Heart right ventricle (tissue), 16 donors: ENCODE data around the gene PLEKHG4B. TPM values are rescaled to one million over a fixed set of nuclear protein-coding genes. Genes with fewer than 3 reads are reported as not detected.
"Not testable (repeated sequence)": the region's sequence is repeated elsewhere in the genome, so short reads cannot be mapped to it uniquely, and the experiment has no call there.

Experiments
- ATAC-seq, 8 donors: fragments of 200-7000 bp; cut with Tn5 transposase; one replicate each; pipeline ENCODE4 v1.9.1; 2020; ENCODE audit warnings: mild to moderate bottlenecking in 8 of 8, moderate library complexity in 8 of 8, moderate number of reproducible peaks in 1 of 8
- DNase-seq, 2 donors: peaks; one replicate each; pipeline ENCODE4 v3.0.0-alpha.2; 2020
- H3K27ac ChIP-seq, 10 donors: fragments of 200-600 bp; sonication (generic) in 2 of 10; one replicate each; pipeline versions ENCODE4 v1.5.0 to v1.8.0; 2020 to 2022; ENCODE audit warnings: mild to moderate bottlenecking in 3 of 10
- H3K27me3 ChIP-seq, 7 donors: fragments of 200-600 bp; one replicate each; pipeline ENCODE4 v1.8.0; 2021 to 2022; ENCODE audit warnings: mild to moderate bottlenecking in 2 of 7
- H3K36me3 ChIP-seq, 9 donors: fragments of 200-600 bp; sonication (generic) in 1 of 9; one replicate each; pipeline versions ENCODE4 v1.5.0 to v1.8.0; 2020 to 2022; ENCODE audit warnings: mild to moderate bottlenecking in 2 of 9
- H3K4me1 ChIP-seq, 9 donors: fragments of 200-600 bp; sonication (generic) in 1 of 9; one replicate each; pipeline versions ENCODE4 v1.5.0 to v1.8.0; 2020 to 2022; ENCODE audit warnings: mild to moderate bottlenecking in 4 of 9
- H3K4me3 ChIP-seq, 10 donors: fragments of 200-600 bp; sonication (generic) in 2 of 10; one replicate each; pipeline versions ENCODE4 v1.5.0 to v1.8.0; 2020 to 2022; ENCODE audit warnings: mild to moderate bottlenecking in 7 of 10, moderate library complexity in 2 of 10
- H3K9me3 ChIP-seq, 11 donors: fragments of 200-600 bp in 10 of 11; sonication (generic) in 2 of 11; one replicate each; pipeline versions ENCODE4 v1.5.0 to v1.8.0; 2013 to 2022; ENCODE audit warnings: mild to moderate bottlenecking in 2 of 11, control low read depth in 1 of 11, moderate library complexity in 1 of 11
- WGBS, 2 donors: extraction: QIAGEN DNeasy Blood & Tissue Kit; methylation state at CpG; one replicate each; pipeline ENCODE4 v1.1.7; 2013; ENCODE audit warnings: inconsistent platforms in 1 of 2; 5-methylcytosine and 5-hydroxymethylcytosine counted together
- intact Hi-C, 10 donors: fragments of 100-400 bp; cut with DNase I; formaldehyde crosslinking; loops; one replicate each; pipeline versions ENCODE4 v1.11.1 to v1.14.2; 2022
- polyA plus RNA-seq, 2 donors: library from polyadenylated mRNA; stranded (reverse); fragments of 200-250 nt; gene quantifications; one replicate each; pipeline ENCODE4 v1.2.3, GENCODE V29; 2013
- total RNA-seq, 10 donors: library from RNA; stranded (reverse); fragmentation: NEBNext Ultra II Directional in 3 of 10; extraction: Animal tissue kit (Norgen Biotek cat#: 25700) in 3 of 10; gene quantifications; one replicate each; pipeline versions ENCODE4 v1.2.1 to v1.2.4, GENCODE V29; 2021 to 2023
- TF ChIP-seq, protein P1 (sequence below), 9 donors: fragments of 200-600 bp; sonication (generic) in 2 of 9; IDR thresholded peaks; one replicate each; pipeline versions ENCODE4 v1.5.0 to v1.8.0; 2021 to 2022; ENCODE audit warnings: antibody characterized with exemption in 9 of 9, mild to moderate bottlenecking in 5 of 9, moderate library complexity in 1 of 9
- donor health status: Arrhythmogenic right ventricular cardiomyopathy.
- donor health status: ischemic (EF 13 %, LVEDD 7.1; RV severe dilation, severe dysfunction).
- donor health status: healthy with polysubstance abuse.
- donor health status: DM: no; HTN: yes; CAD: no.
- donor health status: DM: no; HTN: no; CAD: no.
- donor health status: ischemic (EF 25% LVEDD 6.9; RV normal size, moderate dysfunction).
- donor health status: ischemic (EF 25% LVEDD 5.7; RV mildly dilated, moderate dysfunction).
- donor health status: healthy.
- donor health status: DM: yes; HTN: yes; CAD: no.
- donor health status: Ischemic cardiomyopathy.
- donor health status: ischemic (EF 35%, LVEDD 5.7; RV mildly dilated, moderate dysfunction).
- donor health status: nonischemic (EF 11% LVEDD 7.7; RV severe dilation, severe dysfunction).
- donor health status: DM: yes; HTN: yes; CAD: no.
- donor health status: PGD.
- donor health status: ischemic (EF 29% LVEDD 5.4; RV normal size, mild dysfunction).
- donor health status: nonischemic (EF 23%, LVEDD 6.1; RV moderate dilation, normal function).

Gene PLEKHG4B
- total and polyA plus RNA-seq, 12 donors = under 0.01 to 0.14 (median 0.05) TPM; not detected in 8

DNA sequence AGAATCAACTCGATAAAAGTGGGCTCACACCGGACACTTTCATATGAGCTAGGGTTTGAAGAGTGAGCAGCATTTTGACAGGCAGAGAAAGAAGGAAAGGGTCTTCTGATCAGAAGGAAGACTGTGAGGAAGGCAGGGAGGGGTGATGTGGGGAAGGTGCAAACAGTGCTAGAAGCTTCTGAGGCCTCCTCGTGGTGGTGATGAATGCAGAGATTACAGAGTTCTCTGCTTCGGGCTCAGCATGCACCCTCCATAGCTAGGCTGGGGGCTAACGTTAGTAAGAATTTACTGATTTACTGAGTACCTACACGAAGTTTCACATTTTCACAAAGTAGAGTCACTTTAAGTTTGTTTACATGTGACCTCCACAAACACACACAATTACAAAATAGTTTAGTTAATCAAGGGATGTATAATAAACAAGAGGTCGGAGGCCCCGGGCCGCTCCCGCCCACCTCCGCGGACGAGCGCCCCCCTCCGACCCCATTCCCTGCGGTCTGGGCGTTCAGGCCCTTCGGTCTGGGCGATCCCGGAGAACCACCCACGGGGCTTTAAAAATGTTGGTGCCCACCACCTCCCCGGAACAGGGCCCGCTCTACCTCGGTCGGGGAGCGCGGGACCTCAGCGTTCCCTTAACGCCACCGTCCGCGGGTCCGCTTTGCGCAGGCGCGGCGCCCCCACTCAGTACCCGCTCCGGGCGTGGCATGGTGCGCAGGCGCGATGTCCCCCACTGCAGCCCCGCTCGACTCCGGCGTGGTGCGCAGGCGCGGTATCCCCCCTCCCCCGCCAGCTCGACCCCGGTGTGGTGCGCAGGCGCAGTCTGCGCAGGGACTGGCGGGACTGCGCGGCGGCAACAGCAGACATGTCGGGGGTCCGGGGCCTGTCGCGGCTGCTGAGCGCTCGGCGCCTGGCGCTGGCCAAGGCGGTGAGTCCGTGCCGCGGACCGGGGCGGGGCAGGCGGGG lies 125.8 kb downstream of the PLEKHG4B start, which contains the start of the genes CCDC127 and SDHA:
Gene CCDC127, minus strand, starts transcription at position 660 of the 963 bp plus-strand sequence. CDS start 1,304 bp downstream, outside the sequence.
Gene SDHA, plus strand, starts transcription at position 827 of the 963 bp plus-strand sequence. Its CDS starts 36 bp downstream, at position 863.
- ATAC-seq (peak; percentile 96 to 98 (median 97)), DNase-seq (peak; percentile 96 to 99)
- Histone ChIP-seq H3K4me3 (peak within 1 kb of the TSS; percentile 69 to 100 (median 96)), H3K4me1 (peaks cover 3 to 52% (median 37%) of the 10 kb centered on the region in 9 donors), H3K27ac (peak within 1 kb of the TSS; percentile 90 to 99 (median 96)), H3K36me3 (peaks cover 0 to 21% (median 0%) of the 10 kb centered on the region in 9 donors)
- H3K9me3 ChIP-seq, H3K27me3 ChIP-seq: not testable (repeated sequence)
- TF ChIP-seq, protein P1, sequence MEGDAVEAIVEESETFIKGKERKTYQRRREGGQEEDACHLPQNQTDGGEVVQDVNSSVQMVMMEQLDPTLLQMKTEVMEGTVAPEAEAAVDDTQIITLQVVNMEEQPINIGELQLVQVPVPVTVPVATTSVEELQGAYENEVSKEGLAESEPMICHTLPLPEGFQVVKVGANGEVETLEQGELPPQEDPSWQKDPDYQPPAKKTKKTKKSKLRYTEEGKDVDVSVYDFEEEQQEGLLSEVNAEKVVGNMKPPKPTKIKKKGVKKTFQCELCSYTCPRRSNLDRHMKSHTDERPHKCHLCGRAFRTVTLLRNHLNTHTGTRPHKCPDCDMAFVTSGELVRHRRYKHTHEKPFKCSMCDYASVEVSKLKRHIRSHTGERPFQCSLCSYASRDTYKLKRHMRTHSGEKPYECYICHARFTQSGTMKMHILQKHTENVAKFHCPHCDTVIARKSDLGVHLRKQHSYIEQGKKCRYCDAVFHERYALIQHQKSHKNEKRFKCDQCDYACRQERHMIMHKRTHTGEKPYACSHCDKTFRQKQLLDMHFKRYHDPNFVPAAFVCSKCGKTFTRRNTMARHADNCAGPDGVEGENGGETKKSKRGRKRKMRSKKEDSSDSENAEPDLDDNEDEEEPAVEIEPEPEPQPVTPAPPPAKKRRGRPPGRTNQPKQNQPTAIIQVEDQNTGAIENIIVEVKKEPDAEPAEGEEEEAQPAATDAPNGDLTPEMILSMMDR (IDR thresholded peaks at IDR 0.05) = peak in 7 of 9 donors; percentile 17 to 67 (median 43)
- intact Hi-C loops = loop anchor here in 2 of 10 donors (2.0 kb wide), 1 partner anchor 29 kb away; no protein-coding TSS in a partner anchor
- WGBS, 2 donors = 1% methylated on average over 65 to 75 of the region's 75 CpGs

DNA sequence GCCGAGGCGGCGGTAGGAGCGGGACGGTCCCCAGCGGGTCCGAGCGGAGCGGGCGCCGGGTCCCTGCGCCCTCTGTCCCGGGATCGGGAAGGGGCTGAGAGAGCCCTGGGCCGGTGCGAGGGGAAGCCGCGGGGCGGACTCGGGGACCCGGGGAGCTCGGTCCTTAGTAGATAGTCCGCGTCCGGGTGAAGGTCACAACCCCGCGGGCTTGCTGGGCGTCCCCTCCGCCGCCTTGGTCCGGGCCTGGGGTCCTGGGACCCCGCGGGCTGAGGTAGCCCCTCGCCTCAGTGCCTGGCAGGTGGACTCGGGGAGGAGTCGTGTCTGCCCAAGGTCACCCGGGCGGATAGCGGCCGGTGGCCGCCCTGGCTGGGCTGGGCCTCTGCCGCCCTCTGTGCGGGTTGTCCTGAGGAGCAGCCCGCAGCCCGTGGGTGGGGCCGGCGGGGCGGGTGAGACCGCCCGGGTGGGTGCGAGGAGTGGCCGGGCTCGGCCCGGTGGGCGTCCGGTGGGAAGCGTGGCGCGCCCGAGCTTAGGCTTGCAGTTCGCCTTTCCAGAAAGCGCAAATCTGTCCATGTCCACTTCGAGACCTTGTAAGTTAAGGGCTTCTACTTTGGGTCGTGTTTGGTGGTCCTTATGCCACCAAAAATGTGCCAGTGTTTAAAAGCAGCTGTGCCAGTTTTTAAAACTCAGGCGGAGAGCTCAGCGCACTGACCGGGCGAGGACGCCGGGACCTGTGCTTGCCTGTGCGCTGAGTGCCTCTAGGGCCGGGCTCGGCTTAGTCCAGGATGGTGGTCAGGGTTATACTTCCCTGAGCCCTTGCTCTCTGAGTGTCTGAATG lies 126.7 kb downstream of the PLEKHG4B start:
- TF ChIP-seq, protein P1 (IDR thresholded peaks at IDR 0.05) = peak in 2 of 9 donors; percentile 5 to 6
- H3K36me3 ChIP-seq = peaks cover 0 to 22% (median 0%) of the 10 kb centered on the region in 9 donors
- WGBS, 2 donors = 0% methylated on average over 64 to 73 of the region's 73 CpGs
- H3K4me3 ChIP-seq = peak overlapping the region; percentile 69 to 100 (median 96)
- H3K27me3 ChIP-seq = no peaks in the 10 kb centered on the region
- peaks cover 3 to 61% (median 43%) of the 10 kb centered on the region in 9 donors for H3K4me1 ChIP-seq
- intact Hi-C loops = loop anchor here in 2 of 10 donors (2.0 kb wide), 1 partner anchor 30 kb away; no protein-coding TSS in a partner anchor
- DNase-seq (peak; percentile 36 to 60), ATAC-seq (peak; percentile 41 to 78 (median 68))
- H3K9me3 ChIP-seq = no peaks in the 10 kb centered on the region
- H3K27ac ChIP-seq = peak overlapping the region; percentile 90 to 99 (median 96)

DNA sequence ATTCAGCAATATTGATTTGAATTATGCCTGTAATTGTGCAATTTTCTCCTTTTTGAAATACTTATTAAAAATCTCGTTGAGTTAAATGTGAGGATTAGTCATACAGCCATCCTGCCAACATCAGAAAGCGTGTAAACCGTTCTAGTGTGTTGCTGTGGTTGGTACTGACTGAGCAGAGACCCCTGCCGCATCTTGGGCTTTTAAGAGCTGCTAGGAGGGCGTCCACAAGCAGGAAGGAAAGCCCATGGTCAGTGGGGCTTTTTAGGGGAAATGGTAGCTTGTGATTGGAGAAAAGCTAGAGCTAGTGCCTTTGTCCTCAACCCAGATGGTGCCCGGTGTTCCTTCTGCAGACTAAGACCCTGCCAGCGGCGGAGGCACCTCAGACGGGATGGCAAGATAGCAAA lies 127.5 kb downstream of the PLEKHG4B start:
- ATAC-seq = peak in 3 of 8 donors; percentile 7 to 20 (median 9)
- Histone ChIP-seq H3K9me3 (no peaks in the 10 kb centered on the region), H3K36me3 (peaks cover 0 to 24% (median 7%) of the 10 kb centered on the region in 9 donors), H3K4me3 (peak overlapping the region; percentile 69 to 100 (median 96)), H3K27me3 (no peaks in the 10 kb centered on the region), H3K27ac (peak overlapping the region in 9 of 10 donors; percentile 94 to 99 (median 97)), H3K4me1 (peaks cover 3 to 67% (median 48%) of the 10 kb centered on the region in 9 donors)
- DNase-seq = no peak
- WGBS, 2 donors = 12 to 18% methylated on average over 9 of the region's 9 CpGs
- intact Hi-C loops = loop anchor here in 2 of 10 donors (2.0 kb wide), 1 partner anchor 31 kb away; no protein-coding TSS in a partner anchor
- TF ChIP-seq, protein P1 (IDR thresholded peaks at IDR 0.05) = no peak
